Epithelial cell of prostate (primary cell): Measurements from ENCODE around the gene ACAN.

Source experiments
- DNase-seq: peaks from one replicate; pipeline ENCODE4 v3.0.0-alpha.2; 2011; ENCODE audit warnings: low read depth, low spot score
- H3K27ac ChIP-seq: fragments of 450-650 bp; 2 replicates; pipeline ENCODE4 v1.5.1; 2017; ENCODE audit warnings: mild to moderate bottlenecking

Gene ACAN

DNA sequence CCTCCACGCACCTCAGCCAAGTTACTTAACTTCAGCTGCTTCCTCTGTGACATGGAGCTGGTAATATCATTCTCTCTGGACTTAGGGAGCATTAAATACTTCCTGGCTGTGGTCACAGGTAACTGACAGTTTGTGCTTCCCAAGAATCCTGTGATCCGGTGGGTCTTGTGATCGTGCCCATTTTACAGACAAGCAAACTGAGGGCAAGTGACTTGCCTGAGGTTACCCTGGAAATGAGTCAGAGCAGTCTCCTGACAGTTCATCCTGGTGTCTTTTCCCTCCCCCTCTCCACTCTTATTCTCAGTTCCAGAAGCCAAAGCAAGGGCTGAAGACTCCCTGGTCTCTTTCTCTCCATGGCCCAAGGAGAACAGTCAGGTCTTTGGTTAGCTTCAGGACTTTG lies 35.9 kb downstream of the ACAN start:
- no peak overlapping the region for H3K27ac ChIP-seq
- DNase-seq = no peak

GRCh38 chr15:88839961-88840360 lies 36.7 kb downstream of the ACAN start:
- DNase-seq = no peak
- no peak overlapping the region for H3K27ac ChIP-seq

DNA sequence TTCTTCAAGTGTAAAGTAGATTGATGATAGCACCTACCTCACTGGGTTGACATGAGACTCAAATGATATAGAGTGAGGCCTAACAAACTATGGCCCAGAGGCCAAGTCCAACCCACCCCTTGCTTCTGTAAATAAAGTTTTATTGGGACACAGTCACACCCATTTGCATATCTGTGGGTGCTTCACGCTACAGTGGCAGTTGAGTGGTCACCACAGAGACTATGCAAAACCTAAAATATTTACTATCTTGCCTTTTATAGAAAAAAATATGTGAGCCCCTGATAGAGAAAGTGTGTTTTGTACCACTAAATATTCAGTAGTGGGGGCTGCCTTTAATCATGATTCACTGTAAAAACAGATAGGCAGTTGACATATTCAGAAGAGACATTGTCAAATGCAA lies 38.0 kb downstream of the ACAN start:
- DNase-seq = no peak
- H3K27ac ChIP-seq = no peak overlapping the region

DNA sequence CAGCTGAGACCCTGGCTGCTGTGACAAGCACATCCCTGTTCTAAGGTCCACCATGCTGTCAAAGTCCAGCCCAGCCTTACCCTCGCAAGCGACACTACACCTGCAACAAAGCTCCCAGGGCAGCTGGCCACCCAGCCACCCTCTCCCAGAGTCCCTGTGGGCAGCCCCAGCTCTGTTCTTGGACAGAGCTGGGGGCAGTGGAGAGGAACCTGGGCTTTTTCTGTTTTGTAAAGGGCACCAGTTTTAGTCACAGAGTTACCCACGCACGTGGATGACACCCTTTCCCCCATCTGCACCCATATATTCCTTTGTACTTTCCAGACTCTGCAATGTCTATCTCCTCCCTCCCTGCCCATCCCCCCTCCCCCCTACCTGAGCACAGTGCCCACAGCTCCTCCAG lies 38.9 kb downstream of the ACAN start:
- no peak overlapping the region for H3K27ac ChIP-seq
- DNase-seq = no peak

DNA sequence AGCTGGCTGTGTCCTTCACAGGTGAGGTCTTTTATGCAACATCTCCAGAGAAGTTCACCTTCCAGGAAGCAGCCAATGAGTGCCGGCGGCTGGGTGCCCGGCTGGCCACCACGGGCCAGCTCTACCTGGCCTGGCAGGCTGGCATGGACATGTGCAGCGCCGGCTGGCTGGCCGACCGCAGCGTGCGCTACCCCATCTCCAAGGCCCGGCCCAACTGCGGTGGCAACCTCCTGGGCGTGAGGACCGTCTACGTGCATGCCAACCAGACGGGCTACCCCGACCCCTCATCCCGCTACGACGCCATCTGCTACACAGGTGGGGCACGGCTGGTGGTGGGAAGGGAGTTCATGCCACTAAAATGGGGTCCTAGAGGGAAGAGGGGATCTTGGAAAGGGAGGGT lies 40.1 kb downstream of the ACAN start:
- DNase-seq = no peak
- no peak overlapping the region for H3K27ac ChIP-seq

DNA sequence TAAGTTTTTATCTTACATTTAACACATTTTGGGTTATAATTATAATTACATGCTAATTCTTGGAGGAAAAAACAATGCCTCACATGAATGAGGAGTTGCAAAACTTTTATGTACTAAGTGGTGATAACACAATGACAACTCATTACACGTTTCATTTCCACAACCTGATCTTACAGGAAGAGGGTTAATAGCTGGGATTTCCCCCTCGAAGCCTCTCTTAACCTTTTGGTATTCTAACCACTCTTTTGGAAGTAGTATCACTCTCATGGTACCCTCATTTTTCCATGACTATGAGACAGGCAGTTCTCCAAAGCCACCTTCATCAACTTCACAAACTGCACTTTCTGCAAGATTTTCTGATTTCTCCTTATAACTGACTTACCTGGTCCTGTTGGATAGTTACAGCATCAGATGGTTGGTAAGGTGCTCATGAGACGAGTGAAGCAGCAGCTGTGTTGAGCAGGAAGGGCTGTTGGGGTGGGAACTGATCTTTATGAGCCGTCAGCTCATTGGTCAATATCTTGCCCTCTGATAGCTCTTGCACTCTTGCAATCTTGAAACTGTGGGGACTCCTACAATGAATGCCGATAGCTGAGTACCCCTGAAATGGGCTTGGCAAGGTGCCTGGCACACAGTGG lies 41.6 kb downstream of the ACAN start:
- DNase-seq = no peak
- no peak overlapping the region for H3K27ac ChIP-seq

DNA sequence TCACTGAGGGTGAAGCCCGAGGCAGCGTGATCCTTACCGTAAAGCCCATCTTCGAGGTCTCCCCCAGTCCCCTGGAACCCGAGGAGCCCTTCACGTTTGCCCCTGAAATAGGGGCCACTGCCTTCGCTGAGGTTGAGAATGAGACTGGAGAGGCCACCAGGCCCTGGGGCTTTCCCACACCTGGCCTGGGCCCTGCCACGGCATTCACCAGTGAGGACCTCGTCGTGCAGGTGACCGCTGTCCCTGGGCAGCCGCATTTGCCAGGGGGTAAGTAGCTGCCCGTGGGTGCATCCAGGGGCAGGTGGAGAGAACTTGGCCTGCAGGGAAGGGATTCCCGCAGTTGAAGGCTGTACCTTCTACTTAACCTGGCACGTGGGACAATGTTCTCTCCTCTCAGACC lies 42.4 kb downstream of the ACAN start:
- no peak for DNase-seq
- no peak overlapping the region for H3K27ac ChIP-seq

DNA sequence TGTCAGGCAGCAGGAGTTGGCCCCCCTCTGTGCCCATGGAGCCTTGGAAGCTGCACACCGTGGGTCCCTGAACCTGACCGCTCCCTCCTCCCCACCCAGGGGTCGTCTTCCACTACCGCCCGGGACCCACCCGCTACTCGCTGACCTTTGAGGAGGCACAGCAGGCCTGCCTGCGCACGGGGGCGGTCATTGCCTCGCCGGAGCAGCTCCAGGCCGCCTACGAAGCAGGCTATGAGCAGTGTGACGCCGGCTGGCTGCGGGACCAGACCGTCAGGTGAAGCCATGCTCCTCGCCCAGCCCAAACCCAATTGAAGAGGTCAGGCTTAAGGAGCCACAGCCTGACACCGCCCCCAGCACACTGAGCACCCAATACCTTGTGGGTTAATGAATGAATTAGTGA lies 43.9 kb downstream of the ACAN start:
- no peak overlapping the region for H3K27ac ChIP-seq
- DNase-seq = no peak

GRCh38 chr15:88848203-88848602 lies 45.0 kb downstream of the ACAN start:
- H3K27ac ChIP-seq = no peak overlapping the region
- no peak for DNase-seq

DNA sequence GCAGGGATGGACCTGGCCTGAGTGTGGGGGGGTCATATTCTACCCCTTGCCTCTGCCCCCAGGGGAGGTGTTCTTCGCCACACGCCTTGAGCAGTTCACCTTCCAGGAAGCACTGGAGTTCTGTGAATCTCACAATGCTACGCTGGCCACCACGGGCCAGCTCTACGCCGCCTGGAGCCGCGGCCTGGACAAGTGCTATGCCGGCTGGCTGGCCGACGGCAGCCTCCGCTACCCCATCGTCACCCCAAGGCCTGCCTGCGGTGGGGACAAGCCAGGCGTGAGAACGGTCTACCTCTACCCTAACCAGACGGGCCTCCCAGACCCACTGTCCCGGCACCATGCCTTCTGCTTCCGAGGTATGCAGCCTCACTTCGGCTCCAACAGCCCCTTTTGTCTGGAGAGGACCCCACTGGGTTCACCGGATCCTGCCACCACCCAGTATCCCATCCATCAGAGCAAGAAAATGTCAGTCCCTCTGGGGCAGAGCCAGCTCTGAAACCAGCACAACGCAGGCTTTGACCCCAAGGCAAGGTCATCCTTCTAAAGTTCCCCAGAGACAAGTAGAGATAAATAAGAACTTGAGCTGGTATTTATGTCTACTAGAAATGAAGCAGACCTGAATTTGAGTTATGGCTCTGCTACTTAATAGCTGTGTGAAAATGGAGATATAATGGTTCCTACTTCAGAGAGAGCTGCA lies 46.3 kb downstream of the ACAN start:
- H3K27ac ChIP-seq = no peak overlapping the region
- no peak for DNase-seq

DNA sequence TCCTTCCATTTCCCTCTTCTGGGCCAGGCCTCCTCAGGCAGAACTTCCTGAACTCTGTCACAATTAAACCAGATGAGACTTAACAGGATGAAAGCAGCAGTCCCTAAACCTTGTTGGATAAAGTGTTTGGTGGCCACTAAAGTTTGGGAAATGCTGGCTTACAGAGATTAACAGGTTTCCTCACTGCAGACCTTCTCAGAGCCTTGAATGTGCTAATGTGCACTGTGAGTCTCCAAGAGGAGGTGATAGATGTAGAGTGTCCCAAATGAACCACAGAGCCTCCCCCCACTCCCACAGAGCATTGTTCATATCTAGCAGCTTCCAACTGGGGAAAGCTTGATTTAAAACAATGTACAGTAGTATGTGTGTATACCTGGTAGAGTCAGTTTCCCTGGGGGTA lies 49.2 kb downstream of the ACAN start:
- no peak overlapping the region for H3K27ac ChIP-seq
- DNase-seq = no peak

DNA sequence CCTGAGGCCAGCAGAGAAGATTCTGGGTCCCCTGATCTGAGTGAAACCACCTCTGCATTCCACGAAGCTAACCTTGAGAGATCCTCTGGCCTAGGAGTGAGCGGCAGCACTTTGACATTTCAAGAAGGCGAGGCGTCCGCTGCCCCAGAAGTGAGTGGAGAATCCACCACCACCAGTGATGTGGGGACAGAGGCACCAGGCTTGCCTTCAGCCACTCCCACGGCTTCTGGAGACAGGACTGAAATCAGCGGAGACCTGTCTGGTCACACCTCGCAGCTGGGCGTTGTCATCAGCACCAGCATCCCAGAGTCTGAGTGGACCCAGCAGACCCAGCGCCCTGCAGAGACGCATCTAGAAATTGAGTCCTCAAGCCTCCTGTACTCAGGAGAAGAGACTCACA lies 55.7 kb downstream of the ACAN start:
- DNase-seq = no peak
- H3K27ac ChIP-seq = no peak overlapping the region

DNA sequence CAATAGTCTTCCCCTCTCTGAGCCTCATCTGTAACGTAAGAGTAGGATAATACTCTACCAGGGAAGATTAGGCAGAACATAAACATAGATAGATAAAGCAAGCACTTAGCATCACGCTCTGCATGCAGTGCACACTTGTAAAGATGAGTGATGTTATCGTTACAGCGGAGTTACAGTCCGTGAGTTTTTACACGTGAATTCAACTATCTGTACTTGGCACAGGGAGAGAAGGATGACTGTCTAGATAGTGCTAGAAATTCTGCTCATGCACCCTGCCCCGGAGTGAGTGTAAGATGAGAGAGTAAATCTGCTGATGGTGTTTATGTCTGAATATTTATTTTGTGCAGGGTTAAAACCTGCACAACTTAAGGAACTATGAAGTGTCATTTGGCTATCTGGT lies 56.3 kb downstream of the ACAN start:
- DNase-seq = no peak
- H3K27ac ChIP-seq = no peak overlapping the region

GRCh38 chr15:88860212-88860611 lies 57.0 kb downstream of the ACAN start:
- DNase-seq = no peak
- no peak overlapping the region for H3K27ac ChIP-seq

- no peak for DNase-seq
- no peak overlapping the region for H3K27ac ChIP-seq
These were observed 60.2 kb downstream of the ACAN start for GRCh38 chr15:88863412-88863811.

- H3K27ac ChIP-seq = no peak overlapping the region
- no peak for DNase-seq
These were observed 61.7 kb downstream of the ACAN start for GRCh38 chr15:88864861-88865497.

GRCh38 chr15:88865498-88866099 lies 62.4 kb downstream of the ACAN start:
- no peak for DNase-seq
- no peak overlapping the region for H3K27ac ChIP-seq

DNA sequence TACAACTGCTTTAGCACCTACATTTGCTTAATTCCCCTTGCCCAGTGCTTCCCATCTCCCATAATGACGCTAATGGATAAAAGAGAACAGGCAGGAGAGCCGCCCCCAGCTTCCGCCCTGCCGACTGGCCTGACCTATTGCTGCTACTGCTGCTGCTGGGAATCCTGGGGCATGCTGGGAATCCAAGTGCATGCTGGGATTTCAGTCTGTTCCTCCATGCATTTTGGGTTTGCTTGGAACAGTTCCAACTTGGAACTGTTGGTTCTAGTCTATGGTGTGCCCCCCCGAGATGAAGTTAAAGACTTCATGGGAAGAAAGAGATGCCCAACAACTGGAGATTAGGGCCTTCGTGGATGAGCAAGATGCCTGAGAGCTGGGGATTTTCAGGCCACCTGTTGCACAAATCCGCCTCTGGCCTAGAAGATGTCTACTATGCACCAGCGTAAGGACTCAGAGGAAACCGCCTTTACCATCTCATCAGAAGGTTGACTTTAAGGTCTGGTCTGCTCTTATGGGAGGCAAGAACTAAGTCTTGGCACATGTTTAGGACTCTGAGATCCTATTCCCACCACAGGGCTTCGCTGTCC lies 63.2 kb downstream of the ACAN start:
- DNase-seq = no peak
- no peak overlapping the region for H3K27ac ChIP-seq

GRCh38 chr15:88871313-88871712 lies 68.1 kb downstream of the ACAN start:
- H3K27ac ChIP-seq = no peak overlapping the region
- DNase-seq = no peak

DNA sequence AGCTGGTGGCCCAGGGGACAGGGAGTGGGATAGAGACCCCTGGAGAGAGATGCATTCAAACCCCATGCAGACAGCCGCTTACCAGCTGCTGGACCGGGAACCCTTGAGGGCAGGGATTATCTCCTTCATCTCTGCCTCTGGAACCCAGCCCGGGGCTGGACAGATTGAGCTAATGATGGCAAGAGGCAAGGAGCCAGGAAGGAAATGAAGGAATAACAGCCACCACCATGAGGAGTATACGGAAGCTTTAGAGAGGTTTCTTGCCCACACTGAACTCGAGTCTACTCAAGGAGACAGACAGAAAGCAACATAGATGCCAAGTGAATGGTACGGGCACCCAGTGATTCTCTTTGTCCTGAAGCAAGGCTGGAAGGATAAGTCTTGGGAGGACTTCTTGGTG lies 68.9 kb downstream of the ACAN start:
- H3K27ac ChIP-seq = no peak overlapping the region
- DNase-seq = no peak

- DNase-seq = no peak
These were observed 69.5 kb downstream of the ACAN start for GRCh38 chr15:88872706-88873105.

More at GRCh38 chr15:88872706-88873105, 69.5 kb downstream of the ACAN start:
- H3K27ac ChIP-seq = no peak overlapping the region
